A549 (cell line): ENCODE results near the gene METTL23.

Experiments used
- CBX8 ChIP-seq: fragments of 200-600 bp; sonication (generic); IDR thresholded peaks from 2 replicates; pipeline ENCODE4 v1.6.1; 2016
- CEBPB ChIP-seq, 2 experiments: fragments of >200 bp in 1 of 2; sonication (Bioruptor Twin) in 1 of 2; formaldehyde crosslinking in 1 of 2; IDR thresholded peaks; 2 replicates each; pipeline ENCODE4 v1.6.1; 2012 to 2016
- CHD4 ChIP-seq: fragments of 200-600 bp; sonication (generic); IDR thresholded peaks from 2 replicates; pipeline ENCODE4 v1.6.1; 2016; ENCODE audit warnings: antibody characterized with exemption, mild to moderate bottlenecking, borderline replicate concordance
- EHMT2 ChIP-seq: fragments of 200-600 bp; sonication (generic); IDR thresholded peaks from 2 replicates; pipeline ENCODE4 v1.6.1; 2016; ENCODE audit warnings: antibody characterized with exemption, low read depth, mild to moderate bottlenecking, moderate library complexity
- EP300 ChIP-seq, 2 experiments: fragments of >200 bp; sonication (Bioruptor Twin); formaldehyde crosslinking; IDR thresholded peaks; 2 replicates in 1 of 2; 3 replicates in 1 of 2; pipeline ENCODE4 v1.6.1; 2016 to 2017
- HDAC2 ChIP-seq: fragments of 200-600 bp; sonication (generic); IDR thresholded peaks from 2 replicates; pipeline ENCODE4 v1.6.1; 2016
- KDM1A ChIP-seq: fragments of 200-600 bp; sonication (generic); IDR thresholded peaks from 2 replicates; pipeline ENCODE4 v1.6.1; 2016; ENCODE audit warnings: low read depth, mild to moderate bottlenecking
- NPAS2 ChIP-seq: fragments of 250-450 bp; sonication (Bioruptor Pico); IDR thresholded peaks from 2 replicates; pipeline ENCODE4 v1.8.0; 2022; ENCODE audit warnings: mild to moderate bottlenecking, moderate library complexity, borderline replicate concordance
- POLR2A ChIP-seq: IDR thresholded peaks from 2 replicates; pipeline ENCODE4 v1.6.1; 2012; ENCODE audit warnings: mild to moderate bottlenecking, low read length
- RAD21 ChIP-seq, 2 experiments: fragments of >200 bp in 1 of 2; sonication (Bioruptor Twin) in 1 of 2; formaldehyde crosslinking in 1 of 2; IDR thresholded peaks in 1 of 2; conservative IDR thresholded peaks in 1 of 2; 2 replicates in 1 of 2; 3 replicates in 1 of 2; pipeline ENCODE4 v1.6.1; 2012 to 2018; ENCODE audit warnings: inconsistent platforms in 1 of 2
- TF ChIP-seq, protein P1 (sequence below): fragments of >200 bp; sonication (Bioruptor Twin); formaldehyde crosslinking; IDR thresholded peaks from 3 replicates; pipeline ENCODE4 v1.5.1; 2016
- TF ChIP-seq, protein P2 (sequence below): IDR thresholded peaks from 2 replicates; pipeline ENCODE4 v1.6.1; 2012
- TF ChIP-seq, protein P3 (sequence below): fragments of 450-650 bp; IDR thresholded peaks from 2 replicates; pipeline ENCODE4 v1.6.1; 2014; ENCODE audit warnings: antibody characterized with exemption

DNA sequence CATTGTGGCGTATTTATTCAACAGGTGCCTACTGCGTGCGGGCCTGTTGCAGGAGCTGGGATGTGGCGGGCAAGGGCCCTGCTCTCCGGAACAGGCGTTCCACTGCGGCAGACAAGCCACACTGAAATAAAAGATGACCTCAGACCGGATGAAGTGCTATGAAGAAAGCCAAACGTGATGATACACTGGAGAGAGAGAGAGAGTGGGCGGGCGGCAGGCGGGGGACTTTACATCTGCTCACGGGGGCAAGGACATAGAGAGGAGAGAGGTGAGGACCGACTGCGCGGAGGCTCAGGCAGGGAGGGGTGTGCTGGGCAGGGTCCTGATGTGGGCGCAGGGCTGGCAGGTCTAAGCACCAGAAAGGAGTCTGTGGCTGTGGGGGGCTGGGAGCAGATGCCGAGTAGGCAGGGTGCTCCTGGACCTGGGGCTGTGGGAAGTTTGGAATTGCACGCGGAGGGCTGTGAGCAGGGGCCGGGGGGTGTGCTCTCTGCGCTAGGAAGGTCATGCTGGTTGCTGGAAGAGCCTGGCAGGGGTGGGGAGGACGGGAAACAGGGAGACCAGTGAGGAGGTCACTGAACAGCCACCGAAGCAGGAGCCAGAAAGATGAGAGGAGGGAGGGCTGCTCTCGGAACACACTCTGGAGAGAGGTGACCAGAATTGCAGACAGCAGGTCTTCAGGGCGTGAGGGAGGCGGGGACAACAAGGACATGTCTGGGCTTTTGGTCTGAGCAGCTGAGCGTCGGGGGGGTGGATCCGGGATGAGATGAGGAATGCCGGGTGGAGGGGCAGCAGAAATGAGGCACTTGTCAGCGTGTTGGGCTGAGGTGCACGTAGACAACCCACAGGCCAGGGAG, 25.8 kb upstream of the METTL23 start:
- TF ChIP-seq, protein P1, sequence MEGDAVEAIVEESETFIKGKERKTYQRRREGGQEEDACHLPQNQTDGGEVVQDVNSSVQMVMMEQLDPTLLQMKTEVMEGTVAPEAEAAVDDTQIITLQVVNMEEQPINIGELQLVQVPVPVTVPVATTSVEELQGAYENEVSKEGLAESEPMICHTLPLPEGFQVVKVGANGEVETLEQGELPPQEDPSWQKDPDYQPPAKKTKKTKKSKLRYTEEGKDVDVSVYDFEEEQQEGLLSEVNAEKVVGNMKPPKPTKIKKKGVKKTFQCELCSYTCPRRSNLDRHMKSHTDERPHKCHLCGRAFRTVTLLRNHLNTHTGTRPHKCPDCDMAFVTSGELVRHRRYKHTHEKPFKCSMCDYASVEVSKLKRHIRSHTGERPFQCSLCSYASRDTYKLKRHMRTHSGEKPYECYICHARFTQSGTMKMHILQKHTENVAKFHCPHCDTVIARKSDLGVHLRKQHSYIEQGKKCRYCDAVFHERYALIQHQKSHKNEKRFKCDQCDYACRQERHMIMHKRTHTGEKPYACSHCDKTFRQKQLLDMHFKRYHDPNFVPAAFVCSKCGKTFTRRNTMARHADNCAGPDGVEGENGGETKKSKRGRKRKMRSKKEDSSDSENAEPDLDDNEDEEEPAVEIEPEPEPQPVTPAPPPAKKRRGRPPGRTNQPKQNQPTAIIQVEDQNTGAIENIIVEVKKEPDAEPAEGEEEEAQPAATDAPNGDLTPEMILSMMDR: no peak
- TF ChIP-seq NPAS2 (no peak), POLR2A (no peak), KDM1A (no peak), HDAC2 (no peak), EP300 (IDR thresholded peaks at IDR 0.05) (no peak), CEBPB (IDR thresholded peaks at IDR 0.05) (no peak), CBX8 (no peak), RAD21 (conservative IDR thresholded peaks at IDR 0.05 in 1 of 2, IDR thresholded peaks at IDR 0.05 in 1 of 2) (no peak), EHMT2 (no peak), CHD4 (no peak)
- TF ChIP-seq, protein P2, sequence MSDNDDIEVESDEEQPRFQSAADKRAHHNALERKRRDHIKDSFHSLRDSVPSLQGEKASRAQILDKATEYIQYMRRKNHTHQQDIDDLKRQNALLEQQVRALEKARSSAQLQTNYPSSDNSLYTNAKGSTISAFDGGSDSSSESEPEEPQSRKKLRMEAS: no peak
- TF ChIP-seq, protein P3, sequence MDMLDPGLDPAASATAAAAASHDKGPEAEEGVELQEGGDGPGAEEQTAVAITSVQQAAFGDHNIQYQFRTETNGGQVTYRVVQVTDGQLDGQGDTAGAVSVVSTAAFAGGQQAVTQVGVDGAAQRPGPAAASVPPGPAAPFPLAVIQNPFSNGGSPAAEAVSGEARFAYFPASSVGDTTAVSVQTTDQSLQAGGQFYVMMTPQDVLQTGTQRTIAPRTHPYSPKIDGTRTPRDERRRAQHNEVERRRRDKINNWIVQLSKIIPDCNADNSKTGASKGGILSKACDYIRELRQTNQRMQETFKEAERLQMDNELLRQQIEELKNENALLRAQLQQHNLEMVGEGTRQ: no peak
